ENCODE data around the gene KCNN3.

KCNN3 gene

GRCh38 chr1:154755858-154756730 is 114.0 kb downstream of the KCNN3 start:
- in situ Hi-C loops (cut with MboI; ENCODE audit: low sequenced_read_pairs), result no loop called here

DNA sequence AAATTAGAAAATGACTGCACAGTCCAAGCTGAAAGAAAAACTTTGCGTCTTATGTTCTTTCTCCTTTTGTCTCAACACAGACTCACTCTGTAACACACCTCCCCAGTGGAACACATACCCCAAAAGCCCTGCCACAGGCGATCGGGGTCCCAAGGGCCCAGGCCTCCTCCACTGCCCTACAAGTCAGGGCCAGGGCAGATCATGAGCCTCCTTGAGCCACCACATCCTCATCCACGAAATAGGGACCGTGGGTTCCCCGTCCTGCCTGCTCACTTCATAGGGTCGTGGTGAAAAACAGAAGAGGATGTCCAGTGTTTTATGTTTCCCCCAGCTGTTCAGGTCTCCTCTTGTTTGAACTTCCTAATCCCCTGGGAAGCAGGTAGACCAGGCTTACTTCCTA is 116.7 kb downstream of the KCNN3 start:
- in situ Hi-C loops (cut with MboI; ENCODE audit: low sequenced_read_pairs), result no loop called here

- in situ Hi-C loops (cut with MboI; ENCODE audit: low sequenced_read_pairs), result no loop called here
Measured at GRCh38 chr1:154752273-154753030, 117.6 kb downstream of the KCNN3 start.

- in situ Hi-C loops (cut with MboI; ENCODE audit: low sequenced_read_pairs), result no loop called here
Measured at GRCh38 chr1:154751690-154752089, 118.4 kb downstream of the KCNN3 start.

- in situ Hi-C loops (cut with MboI; ENCODE audit: low sequenced_read_pairs), result no loop called here
Measured at GRCh38 chr1:154750681-154751665, 119.1 kb downstream of the KCNN3 start.

- in situ Hi-C loops (cut with MboI; ENCODE audit: low sequenced_read_pairs), result no loop called here
Measured at GRCh38 chr1:154749078-154749760, 120.9 kb downstream of the KCNN3 start.

DNA sequence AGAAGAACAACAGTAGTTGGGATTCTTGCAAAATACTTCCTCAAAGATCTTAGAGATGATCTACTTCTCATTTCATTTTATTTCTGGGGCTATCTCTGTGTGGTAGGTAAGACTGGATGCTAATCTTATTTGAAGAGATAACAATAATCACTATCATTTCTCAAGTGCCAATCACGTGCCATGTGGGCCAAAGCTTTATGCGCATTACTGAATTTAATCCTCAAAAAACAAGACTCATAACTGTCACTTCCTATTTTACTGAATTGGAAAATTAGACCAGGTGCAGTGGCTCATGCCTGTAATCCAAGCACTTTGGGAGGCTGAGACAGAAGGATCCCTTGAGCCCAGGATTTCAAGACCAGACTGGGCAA is 121.7 kb downstream of the KCNN3 start:
- in situ Hi-C loops (cut with MboI; ENCODE audit: low sequenced_read_pairs), result no loop called here

GRCh38 chr1:154747740-154748404 is 122.2 kb downstream of the KCNN3 start:
- in situ Hi-C loops (cut with MboI; ENCODE audit: low sequenced_read_pairs), result no loop called here

- in situ Hi-C loops (cut with MboI; ENCODE audit: low sequenced_read_pairs), result no loop called here
Measured at GRCh38 chr1:154747380-154747739, 122.7 kb downstream of the KCNN3 start.

- in situ Hi-C loops (cut with MboI; ENCODE audit: low sequenced_read_pairs), result no loop called here
Measured at GRCh38 chr1:154746622-154747299, 123.3 kb downstream of the KCNN3 start.

GRCh38 chr1:154745750-154746425 is 124.2 kb downstream of the KCNN3 start:
- in situ Hi-C loops (cut with MboI; ENCODE audit: low sequenced_read_pairs), result no loop called here

DNA sequence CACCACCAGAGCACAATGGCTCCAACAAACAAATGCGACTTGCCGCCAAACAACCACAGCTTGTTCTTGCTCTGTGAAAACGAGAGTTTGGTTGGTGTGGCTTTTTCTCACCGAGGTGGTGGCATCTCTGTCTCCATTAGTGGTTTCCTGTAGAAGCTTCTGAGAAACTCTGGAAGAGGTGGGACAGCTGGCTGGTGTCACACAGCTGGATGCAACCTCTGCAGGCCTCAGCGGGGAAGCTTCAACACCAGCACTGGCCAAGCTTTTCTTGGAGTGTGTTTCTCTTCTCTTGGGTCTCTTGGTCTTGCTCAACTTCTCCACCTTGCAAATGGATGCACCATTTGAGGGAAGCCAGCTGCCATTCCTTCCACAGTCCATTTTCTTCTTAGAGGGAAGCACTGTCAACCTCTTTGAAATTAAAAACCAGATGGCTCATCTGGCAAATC is 124.8 kb downstream of the KCNN3 start:
- in situ Hi-C loops (cut with MboI; ENCODE audit: low sequenced_read_pairs), result no loop called here

- in situ Hi-C loops (cut with MboI; ENCODE audit: low sequenced_read_pairs), result no loop called here
Measured at GRCh38 chr1:154744352-154745035, 125.6 kb downstream of the KCNN3 start.

GRCh38 chr1:154743526-154744036 is 126.5 kb downstream of the KCNN3 start:
- in situ Hi-C loops (cut with MboI; ENCODE audit: low sequenced_read_pairs), result no loop called here

DNA sequence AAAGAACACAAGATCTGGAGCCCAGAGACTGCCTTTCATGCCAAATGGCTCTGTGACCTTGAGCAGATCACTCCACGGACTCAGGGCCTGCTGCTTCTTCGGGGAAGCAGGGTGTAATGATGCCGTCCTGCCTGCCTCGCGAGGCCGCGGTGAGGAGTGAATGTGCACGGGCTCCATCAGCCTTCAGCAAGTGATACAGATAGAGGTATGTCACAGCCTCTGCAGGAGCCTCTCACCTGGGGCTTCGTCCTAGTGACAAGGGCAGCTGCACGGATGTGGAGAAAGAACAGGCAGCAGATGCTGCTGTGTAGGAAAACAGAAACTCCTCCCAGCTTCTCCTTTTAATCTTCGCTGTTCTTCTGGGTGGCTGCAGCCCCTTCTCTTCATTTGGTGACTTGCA is 127.5 kb downstream of the KCNN3 start:
- in situ Hi-C loops (cut with MboI; ENCODE audit: low sequenced_read_pairs), result no loop called here

- in situ Hi-C loops (cut with MboI; ENCODE audit: low sequenced_read_pairs), result no loop called here
Measured at GRCh38 chr1:154741741-154742495, 128.2 kb downstream of the KCNN3 start.

DNA sequence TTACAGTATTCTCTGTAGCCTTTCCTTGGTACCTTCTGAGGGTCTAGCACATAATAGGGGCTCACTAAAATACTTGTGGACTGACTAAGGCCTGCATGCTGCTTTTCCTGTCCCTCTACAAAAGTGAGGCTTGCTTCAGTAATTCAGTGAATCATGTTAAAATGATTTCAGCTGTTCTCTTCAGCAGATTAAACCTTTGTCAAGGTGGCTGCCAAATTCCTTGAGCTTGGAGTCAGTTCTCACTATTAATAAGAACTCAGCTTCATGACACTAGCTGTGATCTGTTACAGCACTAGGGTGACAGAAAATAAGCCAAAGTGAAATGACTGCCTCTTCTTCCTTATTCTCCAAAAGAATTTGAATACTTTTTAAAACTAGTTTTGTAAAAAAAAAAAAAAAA is 128.8 kb downstream of the KCNN3 start:
- in situ Hi-C loops (cut with MboI; ENCODE audit: low sequenced_read_pairs), result no loop called here
